ENCODE data around the gene SEC24B.

SEC24B gene

GRCh38 chr4:109433205-109434006, at the start of gene SEC24B:
TSS of gene SEC24B (plus strand) at chr4:109433815. CDS start at chr4:109433870, 55 bp downstream.
- in situ Hi-C loops (cut with MboI; ENCODE audit: low sequenced_read_pairs), result loop anchor here (25.0 kb wide), 1 partner anchor 379 kb away; the partner anchor contains the start of genes CFI and GAR1

- in situ Hi-C loops (cut with MboI; ENCODE audit: low sequenced_read_pairs), result no loop called here
These were observed 49.8 kb upstream of the SEC24B start for GRCh38 chr4:109383823-109384222.

- in situ Hi-C loops (cut with MboI; ENCODE audit: low sequenced_read_pairs), result no loop called here
These were observed 48.4 kb upstream of the SEC24B start for GRCh38 chr4:109385260-109385659.

- in situ Hi-C loops (cut with MboI; ENCODE audit: low sequenced_read_pairs), result no loop called here
These were observed 44.1 kb upstream of the SEC24B start for GRCh38 chr4:109389369-109390114.

GRCh38 chr4:109390115-109390768, 43.4 kb upstream of the SEC24B start:
- in situ Hi-C loops (cut with MboI; ENCODE audit: low sequenced_read_pairs), result no loop called here

GRCh38 chr4:109395694-109396093, 37.9 kb upstream of the SEC24B start:
- in situ Hi-C loops (cut with MboI; ENCODE audit: low sequenced_read_pairs), result no loop called here

GRCh38 chr4:109398928-109399327, 34.7 kb upstream of the SEC24B start:
- in situ Hi-C loops (cut with MboI; ENCODE audit: low sequenced_read_pairs), result no loop called here

GRCh38 chr4:109406337-109406931, 27.2 kb upstream of the SEC24B start:
- in situ Hi-C loops (cut with MboI; ENCODE audit: low sequenced_read_pairs), result loop anchor here (25.0 kb wide), 1 partner anchor 556 kb away; no protein-coding TSS in a partner anchor

GRCh38 chr4:109407027-109407737, 26.4 kb upstream of the SEC24B start:
- in situ Hi-C loops (cut with MboI; ENCODE audit: low sequenced_read_pairs), result loop anchor here (25.0 kb wide), 1 partner anchor 555 kb away; no protein-coding TSS in a partner anchor

- in situ Hi-C loops (cut with MboI; ENCODE audit: low sequenced_read_pairs), result loop anchor here (25.0 kb wide), 1 partner anchor 554 kb away; no protein-coding TSS in a partner anchor
These were observed 24.9 kb upstream of the SEC24B start for GRCh38 chr4:109408711-109409110.

- in situ Hi-C loops (cut with MboI; ENCODE audit: low sequenced_read_pairs), result loop anchor here (25.0 kb wide), 1 partner anchor 552 kb away; no protein-coding TSS in a partner anchor
These were observed 23.4 kb upstream of the SEC24B start for GRCh38 chr4:109410226-109410625.

- in situ Hi-C loops (cut with MboI; ENCODE audit: low sequenced_read_pairs), result loop anchor here (25.0 kb wide), 1 partner anchor 552 kb away; no protein-coding TSS in a partner anchor
These were observed 22.8 kb upstream of the SEC24B start for GRCh38 chr4:109410776-109411175.

GRCh38 chr4:109411964-109412363, 21.7 kb upstream of the SEC24B start:
- in situ Hi-C loops (cut with MboI; ENCODE audit: low sequenced_read_pairs), result loop anchor here (25.0 kb wide), 1 partner anchor 550 kb away; no protein-coding TSS in a partner anchor

- in situ Hi-C loops (cut with MboI; ENCODE audit: low sequenced_read_pairs), result loop anchor here (25.0 kb wide), 1 partner anchor 550 kb away; no protein-coding TSS in a partner anchor
These were observed 20.8 kb upstream of the SEC24B start for GRCh38 chr4:109412776-109413175.

GRCh38 chr4:109414938-109415337, 18.7 kb upstream of the SEC24B start:
- in situ Hi-C loops (cut with MboI; ENCODE audit: low sequenced_read_pairs), result loop anchor here (25.0 kb wide), 1 partner anchor 547 kb away; no protein-coding TSS in a partner anchor

GRCh38 chr4:109418588-109418987, 15.0 kb upstream of the SEC24B start:
- in situ Hi-C loops (cut with MboI; ENCODE audit: low sequenced_read_pairs), result loop anchor here (25.0 kb wide), 1 partner anchor 544 kb away; no protein-coding TSS in a partner anchor

- in situ Hi-C loops (cut with MboI; ENCODE audit: low sequenced_read_pairs), result loop anchor here (25.0 kb wide), 1 partner anchor 543 kb away; no protein-coding TSS in a partner anchor
These were observed 13.9 kb upstream of the SEC24B start for GRCh38 chr4:109419679-109420078.

GRCh38 chr4:109424093-109424841, 9.3 kb upstream of the SEC24B start:
- in situ Hi-C loops (cut with MboI; ENCODE audit: low sequenced_read_pairs), result loop anchor here (25.0 kb wide), 1 partner anchor 538 kb away; no protein-coding TSS in a partner anchor

GRCh38 chr4:109425405-109425804, 8.2 kb upstream of the SEC24B start:
- in situ Hi-C loops (cut with MboI; ENCODE audit: low sequenced_read_pairs), result loop anchor here (25.0 kb wide), 1 partner anchor 387 kb away; the partner anchor contains the start of genes CFI and GAR1

Measured in HL-60/S4 treated with retinoic acid at 250 ng/mL for 4 days and 3 days (cell line).